Measurements from ENCODE around the gene IFNGR1. TPM values are rescaled to one million over a fixed set of nuclear protein-coding genes. Genes with fewer than 3 reads are reported as not detected.

The IFNGR1 gene
- total and polyA plus RNA-seq, 4 donors: 108 to 327 (median 149) TPM

- no peak for TF ChIP-seq CTCF (IDR thresholded peaks at IDR 0.05; ENCODE audit: control extremely low read depth, extremely low read depth)
- no peak for DNase-seq
- Histone ChIP-seq H3K4me3 (no peak overlapping the region), H3K9me3 (ENCODE audit: control insufficient read depth in 4 of 4, insufficient read depth in 3 of 4, low read length in 3 of 4) (peaks cover 0 to 6% (median 0%) of the 10 kb centered on the region in 4 donors), H3K4me1 (ENCODE audit: control insufficient read depth in 5 of 5, insufficient read depth in 5 of 5, low read length in 5 of 5) (no peaks in the 10 kb centered on the region), H3K9ac (ENCODE audit: insufficient read depth in 1 of 2, low read length in 2 of 2) (no peak overlapping the region), H3K27me3 (ENCODE audit: control insufficient read depth in 3 of 3, insufficient read depth in 3 of 3, low read length in 2 of 3) (no peaks in the 10 kb centered on the region), H3K27ac (ENCODE audit: low read depth in 1 of 2, low read length in 1 of 2) (no peak overlapping the region), H3K36me3 (ENCODE audit: control insufficient read depth in 4 of 4, insufficient read depth in 4 of 4, low read length in 4 of 4) (no peaks in the 10 kb centered on the region)
- ATAC-seq (ENCODE audit: insufficient read depth, low FRiP score): no peak
- 88 to 92% methylated on average over 4 of the region's 4 CpGs for WGBS, 2 donors
These were observed 51.3 kb downstream of the IFNGR1 start for GRCh38 chr6:137167702-137168377.

- no peak overlapping the region for H3K4me3 ChIP-seq
- WGBS, 2 donors: 82 to 84% methylated on average over 8 of the region's 8 CpGs
- no peak overlapping the region for H3K27ac ChIP-seq (ENCODE audit: low read depth in 1 of 2, low read length in 1 of 2)
- H3K9me3 ChIP-seq (ENCODE audit: control insufficient read depth in 4 of 4, insufficient read depth in 3 of 4, low read length in 3 of 4): peaks cover 0 to 6% (median 0%) of the 10 kb centered on the region in 4 donors
- TF ChIP-seq CTCF (IDR thresholded peaks at IDR 0.05; ENCODE audit: control extremely low read depth, extremely low read depth): no peak
- H3K4me1 ChIP-seq (ENCODE audit: control insufficient read depth in 5 of 5, insufficient read depth in 5 of 5, low read length in 5 of 5): peaks cover 0 to 2% (median 0%) of the 10 kb centered on the region in 5 donors
- no peak for ATAC-seq (ENCODE audit: insufficient read depth, low FRiP score)
- no peaks in the 10 kb centered on the region for H3K27me3 ChIP-seq (ENCODE audit: control insufficient read depth in 3 of 3, insufficient read depth in 3 of 3, low read length in 2 of 3)
- no peaks in the 10 kb centered on the region for H3K36me3 ChIP-seq (ENCODE audit: control insufficient read depth in 4 of 4, insufficient read depth in 4 of 4, low read length in 4 of 4)
- no peak for DNase-seq
- no peak overlapping the region for H3K9ac ChIP-seq (ENCODE audit: insufficient read depth in 1 of 2, low read length in 2 of 2)
These were observed 52.7 kb downstream of the IFNGR1 start for GRCh38 chr6:137166247-137167098.

GRCh38 chr6:137165375-137166246, 53.6 kb downstream of the IFNGR1 start:
- Histone ChIP-seq H3K27ac (ENCODE audit: low read depth in 1 of 2, low read length in 1 of 2) (no peak overlapping the region), H3K9me3 (ENCODE audit: control insufficient read depth in 4 of 4, insufficient read depth in 3 of 4, low read length in 3 of 4) (peaks cover 0 to 6% (median 0%) of the 10 kb centered on the region in 4 donors), H3K27me3 (ENCODE audit: control insufficient read depth in 3 of 3, insufficient read depth in 3 of 3, low read length in 2 of 3) (no peaks in the 10 kb centered on the region), H3K9ac (ENCODE audit: insufficient read depth in 1 of 2, low read length in 2 of 2) (no peak overlapping the region), H3K4me3 (no peak overlapping the region), H3K4me1 (ENCODE audit: control insufficient read depth in 5 of 5, insufficient read depth in 5 of 5, low read length in 5 of 5) (peaks cover 0 to 3% (median 0%) of the 10 kb centered on the region in 5 donors), H3K36me3 (ENCODE audit: control insufficient read depth in 4 of 4, insufficient read depth in 4 of 4, low read length in 4 of 4) (no peaks in the 10 kb centered on the region)
- TF ChIP-seq CTCF (IDR thresholded peaks at IDR 0.05; ENCODE audit: control extremely low read depth, extremely low read depth): no peak
- 74 to 78% methylated on average over 9 of the region's 9 CpGs for WGBS, 2 donors
- DNase-seq (no peak), ATAC-seq (ENCODE audit: insufficient read depth, low FRiP score) (no peak)
